Small intestine (tissue), 7 donors: ENCODE data around the gene YPEL1. TPM values are rescaled to one million over a fixed set of nuclear protein-coding genes. Genes with fewer than 3 reads are reported as not detected.

Experiments used
- DNase-seq, 2 donors: peaks; one replicate each; pipeline versions ENCODE4 v3.0.0 to v3.0.0-alpha.2; 2013
- FAIRE-seq: peaks from 2 replicates; lab custom pipeline; 2012; peaks lifted over from hg19 to GRCh38; lab: Jason Lieb, UNC
- H3K27ac ChIP-seq, 3 donors: one replicate each; pipeline ENCODE4 v1.5.1; 2013; ENCODE audit warnings: low read length in 2 of 3, mild to moderate bottlenecking in 2 of 3, control low read depth in 1 of 3, inconsistent platforms in 1 of 3, low read depth in 1 of 3, moderate library complexity in 1 of 3
- H3K27me3 ChIP-seq, 3 donors: one replicate each; pipeline ENCODE4 v1.6.1; 2013; ENCODE audit warnings: low read length in 3 of 3, inconsistent platforms in 1 of 3; ENCODE audit not compliant: control insufficient read depth in 3 of 3, insufficient read depth in 3 of 3
- H3K36me3 ChIP-seq, 3 donors: one replicate each; pipeline ENCODE4 v1.6.1; 2013; ENCODE audit warnings: low read length in 3 of 3, inconsistent platforms in 1 of 3, low read depth in 1 of 3, mild to moderate bottlenecking in 1 of 3, moderate library complexity in 1 of 3; ENCODE audit not compliant: control insufficient read depth in 3 of 3, insufficient read depth in 2 of 3
- H3K4me1 ChIP-seq, 3 donors: one replicate each; pipeline ENCODE4 v1.6.1; 2013; ENCODE audit warnings: low read length in 2 of 3, inconsistent platforms in 1 of 3, low read depth in 1 of 3, mild to moderate bottlenecking in 1 of 3, moderate library complexity in 1 of 3; ENCODE audit not compliant: control insufficient read depth in 3 of 3, insufficient read depth in 2 of 3
- H3K4me3 ChIP-seq, 3 donors: one replicate each; pipeline ENCODE4 v1.5.1; 2013; ENCODE audit warnings: low read length in 3 of 3, control low read depth in 1 of 3, inconsistent platforms in 1 of 3, low read depth in 1 of 3, mild to moderate bottlenecking in 1 of 3, moderate library complexity in 1 of 3
- H3K9me3 ChIP-seq, 2 donors: one replicate each; pipeline ENCODE4 v1.6.1; 2013; ENCODE audit warnings: low read depth in 1 of 2, low read length in 1 of 2; ENCODE audit not compliant: control insufficient read depth in 2 of 2, insufficient read depth in 1 of 2
- WGBS, 3 donors: extraction: QIAGEN DNeasy Blood & Tissue Kit; methylation state at CpG; one replicate each; pipeline ENCODE4 v1.1.7; 2013; 5-methylcytosine and 5-hydroxymethylcytosine counted together
- polyA plus RNA-seq, 4 donors: library from polyadenylated mRNA; stranded (reverse) in 3 of 4; unstranded in 1 of 4; fragments of 200-250 nt in 3 of 4; fragments of 120-200 nt in 1 of 4; gene quantifications; one replicate each; pipeline versions ENCODE4 v1.2.1 to v1.2.3, GENCODE V29; 2013
- donor health status: healthy with polysubstance abuse.
- donor health status: control.
- donor health status: control.
- donor health status: Bipolar disorder and iron deficiency.
- donor health status: healthy.

Gene YPEL1
- polyA plus RNA-seq, 4 donors = 0.22 to 2.3 (median 1.5) TPM

GRCh38 chr22:21691816-21692215 is 43.8 kb downstream of the YPEL1 start:
- H3K27me3 ChIP-seq = no peaks in the 10 kb centered on the region
- FAIRE-seq (no peak), DNase-seq (no peak)
- H3K9me3 ChIP-seq = no peaks in the 10 kb centered on the region
- no peaks in the 10 kb centered on the region for H3K4me1 ChIP-seq
- peaks cover 13 to 79% (median 19%) of the 10 kb centered on the region in 3 donors for H3K36me3 ChIP-seq
- no peak overlapping the region for H3K27ac ChIP-seq
- H3K4me3 ChIP-seq = no peak overlapping the region
- WGBS, 3 donors = 90 to 94% (median 93%) methylated on average over 12 to 16 of the region's 16 CpGs

- Histone ChIP-seq H3K4me1 (no peaks in the 10 kb centered on the region), H3K27ac (no peak overlapping the region), H3K27me3 (no peaks in the 10 kb centered on the region), H3K36me3 (peaks cover 14 to 75% (median 15%) of the 10 kb centered on the region in 3 donors), H3K9me3 (no peaks in the 10 kb centered on the region), H3K4me3 (no peak overlapping the region)
- WGBS, 3 donors = 50 to 70% (median 62%) methylated on average over 5 of the region's 5 CpGs
- FAIRE-seq (no peak), DNase-seq (no peak)
These were observed 45.2 kb downstream of the YPEL1 start for GRCh38 chr22:21690401-21690801.

- DNase-seq = no peak
- H3K27me3 ChIP-seq = no peaks in the 10 kb centered on the region
- peaks cover 15 to 73% (median 19%) of the 10 kb centered on the region in 3 donors for H3K36me3 ChIP-seq
- WGBS, 3 donors = 90 to 93% (median 92%) methylated on average over 19 to 20 of the region's 20 CpGs
- H3K4me1 ChIP-seq = no peaks in the 10 kb centered on the region
- no peaks in the 10 kb centered on the region for H3K9me3 ChIP-seq
- H3K27ac ChIP-seq = no peak overlapping the region
- FAIRE-seq = no peak
- H3K4me3 ChIP-seq = no peak overlapping the region
These were observed 46.8 kb downstream of the YPEL1 start for GRCh38 chr22:21688706-21689381.

GRCh38 chr22:21688341-21688705 is 47.3 kb downstream of the YPEL1 start:
- 92 to 97% (median 94%) methylated on average over 6 of the region's 6 CpGs for WGBS, 3 donors
- no peaks in the 10 kb centered on the region for H3K4me1 ChIP-seq
- H3K36me3 ChIP-seq = peaks cover 15 to 72% (median 16%) of the 10 kb centered on the region in 3 donors
- no peaks in the 10 kb centered on the region for H3K9me3 ChIP-seq
- DNase-seq (no peak), FAIRE-seq (no peak)
- H3K27me3 ChIP-seq = no peaks in the 10 kb centered on the region
- no peak overlapping the region for H3K27ac ChIP-seq
- no peak overlapping the region for H3K4me3 ChIP-seq

- H3K27me3 ChIP-seq = no peaks in the 10 kb centered on the region
- 95 to 96% (median 96%) methylated on average over 10 to 11 of the region's 11 CpGs for WGBS, 3 donors
- H3K4me1 ChIP-seq = no peaks in the 10 kb centered on the region
- FAIRE-seq (no peak), DNase-seq (no peak)
- peaks cover 13 to 73% (median 15%) of the 10 kb centered on the region in 3 donors for H3K36me3 ChIP-seq
- no peak overlapping the region for H3K27ac ChIP-seq
- H3K9me3 ChIP-seq = no peaks in the 10 kb centered on the region
- no peak overlapping the region for H3K4me3 ChIP-seq
These were observed 47.8 kb downstream of the YPEL1 start for GRCh38 chr22:21687685-21688259.

- Histone ChIP-seq H3K27me3 (no peaks in the 10 kb centered on the region), H3K27ac (no peak overlapping the region), H3K4me1 (no peaks in the 10 kb centered on the region), H3K9me3 (no peaks in the 10 kb centered on the region), H3K36me3 (peaks cover 14 to 80% (median 17%) of the 10 kb centered on the region in 3 donors), H3K4me3 (no peak overlapping the region)
- DNase-seq (no peak), FAIRE-seq (no peak)
- WGBS, 3 donors = 90 to 97% (median 96%) methylated on average over 23 of the region's 23 CpGs
These were observed 48.8 kb downstream of the YPEL1 start for GRCh38 chr22:21686634-21687393.

- H3K27me3 ChIP-seq = no peaks in the 10 kb centered on the region
- H3K9me3 ChIP-seq = no peaks in the 10 kb centered on the region
- H3K4me1 ChIP-seq = no peaks in the 10 kb centered on the region
- no peak for FAIRE-seq
- H3K36me3 ChIP-seq = peaks cover 13 to 82% (median 17%) of the 10 kb centered on the region in 3 donors
- no peak overlapping the region for H3K27ac ChIP-seq
- DNase-seq = no peak
- no peak overlapping the region for H3K4me3 ChIP-seq
- 94 to 98% (median 96%) methylated on average over 7 to 8 of the region's 8 CpGs for WGBS, 3 donors
These were observed 49.4 kb downstream of the YPEL1 start for GRCh38 chr22:21686193-21686608.

GRCh38 chr22:21685164-21685513 is 50.5 kb downstream of the YPEL1 start:
- 83 to 93% (median 91%) methylated on average over 7 to 8 of the region's 8 CpGs for WGBS, 3 donors
- H3K27me3 ChIP-seq = no peaks in the 10 kb centered on the region
- H3K9me3 ChIP-seq = no peaks in the 10 kb centered on the region
- H3K4me3 ChIP-seq = no peak overlapping the region
- no peaks in the 10 kb centered on the region for H3K4me1 ChIP-seq
- H3K36me3 ChIP-seq = peaks cover 13 to 87% (median 17%) of the 10 kb centered on the region in 3 donors
- no peak for DNase-seq
- no peak for FAIRE-seq
- no peak overlapping the region for H3K27ac ChIP-seq
